ENCODE results near the gene CHKB.
A peak's percentile ranks its signal among the peaks of the same experiment; 100 is the strongest.
"Not testable (repeated sequence)": the region's sequence is repeated elsewhere in the genome, so short reads cannot be mapped to it uniquely, and the experiment has no call there.

Gene CHKB

GRCh38 chr22:50612168-50612527 lies 29.5 kb upstream of the CHKB start:
- DNase-seq: no peak

GRCh38 chr22:50611341-50612060 lies 28.9 kb upstream of the CHKB start:
- no peak for DNase-seq

DNA sequence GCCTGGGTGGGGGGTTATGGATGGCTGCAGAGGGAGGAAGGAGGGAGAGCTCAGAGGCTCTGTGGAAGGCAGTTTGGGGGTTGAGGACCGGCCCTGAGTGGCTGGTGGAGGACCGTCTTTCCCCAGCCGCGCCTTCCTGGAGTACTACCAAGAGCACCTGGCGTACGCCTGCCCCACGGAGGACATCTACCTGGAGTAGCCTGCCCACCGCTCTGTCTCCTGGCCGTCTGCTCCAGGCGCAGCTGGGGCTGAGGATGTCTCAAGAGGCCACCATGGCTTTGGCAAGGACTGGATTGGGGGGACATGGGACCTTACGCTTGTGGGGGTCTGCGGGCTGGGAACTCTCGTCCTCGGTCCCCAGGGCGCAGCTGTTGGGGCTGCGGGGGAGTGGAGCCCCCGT lies 27.9 kb upstream of the CHKB start:
- DNase-seq: no peak

DNA sequence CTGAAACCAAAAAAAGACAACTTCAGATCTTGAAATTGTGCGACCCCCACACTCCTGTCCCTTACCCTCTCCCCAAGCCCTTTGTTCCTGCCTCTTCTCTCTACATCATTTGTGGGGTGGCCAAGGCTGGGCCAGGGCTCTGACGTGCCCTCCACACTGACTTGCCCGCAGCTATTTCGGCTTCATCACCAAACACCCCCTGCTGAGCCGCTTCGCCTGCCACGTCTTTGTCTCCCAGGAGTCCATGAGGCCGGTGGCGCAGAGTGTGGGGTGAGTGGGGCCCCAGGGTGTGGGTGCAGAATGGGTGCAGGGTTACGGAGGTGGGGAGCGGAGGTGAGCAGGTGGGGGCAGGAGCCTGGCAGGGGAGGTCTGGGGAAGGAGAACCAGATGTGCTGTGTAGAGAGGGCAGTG lies 27.4 kb upstream of the CHKB start:
- no peak for DNase-seq

- no peak for DNase-seq
Observed at GRCh38 chr22:50609599-50609998, 26.9 kb upstream of the CHKB start.

DNA sequence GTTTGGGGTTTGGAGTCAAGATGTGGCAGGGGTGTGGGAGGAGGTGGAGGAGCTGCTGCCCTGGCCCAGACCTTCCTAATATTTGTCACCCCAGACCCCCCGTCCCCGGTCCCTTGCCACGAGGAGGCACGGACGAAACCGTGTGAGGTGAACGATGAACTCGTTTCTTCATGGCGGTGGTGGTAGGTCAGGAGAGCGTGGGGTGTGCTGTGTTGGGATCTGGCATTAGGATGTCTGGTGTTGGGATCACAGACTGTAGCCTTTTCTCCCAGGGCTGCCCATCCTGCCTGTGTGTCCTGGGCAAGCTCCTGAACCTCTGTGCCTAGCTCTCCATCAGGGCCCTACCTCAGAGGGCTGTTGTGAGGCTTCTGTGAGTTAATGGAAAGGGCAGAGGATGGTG lies 26.3 kb upstream of the CHKB start:
- no peak for DNase-seq

- not testable (repeated sequence) for DNase-seq
Observed at GRCh38 chr22:50608058-50608840, 25.6 kb upstream of the CHKB start.

GRCh38 chr22:50607659-50608020 lies 25.0 kb upstream of the CHKB start:
- no peak for DNase-seq

- no peak for DNase-seq
Observed at GRCh38 chr22:50606946-50607658, 24.5 kb upstream of the CHKB start.

- no peak for DNase-seq
Observed at GRCh38 chr22:50606165-50606945, 23.7 kb upstream of the CHKB start.

GRCh38 chr22:50605613-50606074 lies 23.0 kb upstream of the CHKB start:
- DNase-seq: no peak

DNA sequence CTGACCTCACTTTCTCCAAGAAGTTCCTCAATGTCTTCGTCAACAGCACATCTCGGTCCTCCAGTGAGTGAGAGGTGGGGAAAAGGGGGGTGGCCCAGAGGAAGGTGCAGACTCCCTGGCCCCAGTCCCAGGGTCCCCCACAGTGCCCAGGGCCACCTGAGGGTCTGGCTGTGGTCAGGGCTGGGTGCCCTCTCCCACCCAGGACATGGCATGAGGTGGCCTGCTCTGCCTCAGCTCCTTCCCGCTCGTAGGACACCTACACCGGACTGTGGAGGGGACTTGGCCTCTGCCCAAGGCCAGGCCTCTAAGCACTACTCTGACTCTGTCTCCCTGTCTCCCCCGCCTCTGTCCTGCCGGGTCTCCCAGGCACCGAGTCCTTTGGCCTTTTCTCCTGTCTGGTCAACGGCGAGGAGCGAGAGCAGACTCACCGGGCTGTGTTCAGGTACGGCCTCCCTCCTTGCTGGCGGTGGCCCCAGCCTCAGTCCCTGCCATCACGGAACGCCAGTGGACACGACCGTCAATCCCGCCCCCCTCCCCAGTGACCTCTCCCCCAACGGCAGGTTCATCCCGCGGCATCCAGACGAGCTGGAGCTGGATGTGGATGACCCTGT lies 22.5 kb upstream of the CHKB start:
- no peak for DNase-seq

DNA sequence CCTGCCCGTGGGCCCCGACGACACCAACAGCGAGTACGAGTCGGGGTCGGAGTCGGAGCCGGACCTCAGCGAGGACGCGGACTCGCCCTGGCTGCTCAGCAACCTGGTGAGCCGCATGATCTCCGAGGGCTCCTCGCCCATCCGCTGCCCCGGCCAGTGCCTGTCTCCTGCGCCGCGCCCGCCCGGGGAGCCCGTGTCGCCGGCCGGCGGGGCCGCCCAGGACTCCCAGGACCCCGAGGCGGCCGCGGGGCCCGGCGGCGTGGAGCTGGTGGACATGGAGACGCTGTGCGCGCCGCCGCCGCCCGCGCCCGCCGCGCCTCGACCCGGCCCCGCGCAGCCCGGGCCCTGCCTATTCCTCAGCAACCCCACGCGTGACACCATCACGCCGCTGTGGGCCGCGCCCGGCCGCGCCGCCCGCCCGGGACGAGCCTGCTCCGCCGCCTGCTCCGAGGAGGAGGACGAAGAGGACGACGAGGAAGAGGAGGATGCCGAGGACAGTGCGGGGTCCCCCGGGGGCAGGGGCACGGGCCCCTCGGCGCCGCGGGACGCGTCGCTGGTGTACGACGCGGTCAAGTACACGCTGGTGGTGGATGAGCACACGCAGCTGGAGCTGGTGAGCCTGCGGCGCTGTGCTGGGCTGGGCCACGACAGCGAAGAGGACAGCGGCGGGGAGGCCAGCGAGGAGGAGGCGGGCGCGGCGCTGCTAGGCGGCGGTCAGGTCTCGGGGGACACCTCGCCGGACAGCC lies 21.8 kb upstream of the CHKB start:
- DNase-seq: no peak

GRCh38 chr22:50603511-50604255 lies 21.0 kb upstream of the CHKB start:
- DNase-seq: no peak

GRCh38 chr22:50602338-50602700 lies 19.7 kb upstream of the CHKB start:
- no peak for DNase-seq

DNA sequence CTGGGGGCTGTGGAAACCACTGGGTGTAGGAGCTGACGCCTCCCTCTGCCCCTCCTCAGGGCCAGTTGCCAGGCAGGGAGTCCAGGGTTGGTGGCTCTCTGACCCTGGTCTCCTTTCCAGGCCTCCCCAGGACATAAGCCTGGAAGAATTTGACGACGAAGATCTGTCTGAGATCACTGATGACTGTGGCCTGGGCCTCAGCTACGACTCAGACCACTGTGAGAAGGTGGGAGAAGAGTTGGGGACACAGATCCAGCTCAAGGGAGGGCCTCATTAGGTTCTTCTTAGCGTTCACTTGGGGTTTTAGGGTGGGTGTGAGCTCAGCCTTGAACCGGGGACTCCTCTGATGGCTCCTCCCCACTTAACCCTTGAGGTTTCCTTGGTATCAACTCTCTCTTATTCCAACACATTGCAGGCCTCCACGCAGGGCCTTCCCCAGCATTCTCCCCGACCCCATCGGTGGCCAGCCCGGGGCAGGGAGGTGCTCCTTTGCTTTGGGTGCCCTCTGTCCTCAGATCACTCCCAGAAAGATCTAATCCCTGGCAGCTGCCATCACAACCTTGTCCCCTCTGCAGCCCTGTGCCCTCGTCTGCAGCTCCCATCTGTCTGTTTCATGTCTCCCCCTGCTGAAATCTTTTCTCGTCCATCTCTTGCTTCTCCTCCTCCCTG lies 19.2 kb upstream of the CHKB start:
- DNase-seq: no peak

DNA sequence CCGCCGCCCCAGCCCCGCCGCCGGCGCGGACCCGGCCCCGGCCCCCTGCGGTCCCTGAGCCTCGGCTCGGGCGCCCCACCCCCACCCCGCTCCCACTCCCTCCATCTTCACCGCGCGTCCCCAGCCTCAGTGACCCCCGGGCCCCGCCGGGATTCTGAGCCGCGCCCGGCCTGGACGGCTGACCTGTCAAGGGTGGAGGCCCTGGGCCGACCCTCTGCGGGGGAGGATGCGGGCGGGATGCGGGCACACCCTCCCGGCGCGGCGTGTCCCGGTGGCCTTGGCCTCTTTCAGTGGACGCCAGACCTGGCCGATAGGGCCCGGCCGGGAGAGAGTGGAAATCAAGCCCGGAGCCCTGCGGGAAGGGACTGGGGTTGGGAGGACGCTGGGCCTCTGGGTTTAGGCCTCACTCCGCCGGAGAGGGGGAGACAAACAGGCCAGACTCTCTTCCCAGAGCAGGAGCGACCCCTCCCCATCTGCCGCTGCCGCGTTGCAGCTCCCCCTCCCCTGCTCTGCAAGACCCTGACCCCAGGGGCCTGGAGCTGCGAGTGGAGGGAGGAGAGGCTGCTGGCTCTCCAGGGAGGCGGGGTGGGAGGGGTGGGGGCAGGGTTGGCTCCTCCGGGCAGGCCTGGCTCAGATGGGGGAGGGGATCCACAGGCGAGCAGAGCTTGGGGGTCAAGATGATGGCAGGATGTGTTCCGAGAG lies 18.5 kb upstream of the CHKB start:
- DNase-seq: no peak

GRCh38 chr22:50600538-50600937 lies 17.9 kb upstream of the CHKB start, which contains the start of gene MAPK8IP2:
Gene MAPK8IP2 (plus strand): TSS chr22:50600793. CDS start chr22:50600819, 26 bp downstream.
- DNase-seq: no peak

GRCh38 chr22:50599816-50600455 lies 17.3 kb upstream of the CHKB start:
- peak; percentile 39 for DNase-seq
